Medulla oblongata (tissue), 1 donor: ENCODE results near the gene FAF2.
A peak's percentile ranks its signal among the peaks of the same experiment; 100 is the strongest.

Experiments
- DNase-seq: peaks from one replicate; pipeline ENCODE4 v3.0.0-alpha.2; 2015; ENCODE audit errors: extremely low spot score

Gene FAF2

DNA sequence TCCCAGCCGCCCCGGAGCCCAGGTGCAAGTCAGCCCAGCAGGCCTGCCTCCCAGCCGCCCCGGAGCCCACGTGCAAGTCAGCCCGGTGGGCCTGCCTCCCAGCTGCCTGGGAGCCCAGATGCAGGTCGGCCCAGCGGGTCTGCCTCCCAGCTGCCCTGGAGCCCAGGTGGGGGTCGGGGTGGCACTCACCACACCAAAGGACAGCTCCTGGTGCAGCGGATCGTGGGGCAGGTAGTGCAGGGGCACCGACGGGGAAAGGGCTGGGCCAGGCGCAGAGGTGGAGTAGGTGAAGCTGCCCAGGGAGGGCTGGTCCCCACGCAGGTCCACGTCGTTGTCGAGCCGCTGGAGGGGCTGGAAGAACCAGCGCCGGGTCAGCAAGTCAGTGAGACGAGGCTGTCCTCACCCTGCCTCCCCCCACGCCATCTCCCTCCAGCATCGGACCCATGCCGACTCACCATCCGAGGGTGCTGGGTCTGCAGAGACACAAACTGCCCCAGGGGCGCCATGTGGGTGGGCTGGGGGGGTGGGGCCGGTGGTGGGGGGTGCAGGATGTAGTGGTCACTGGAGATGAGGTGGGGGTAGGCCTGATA is 82.3 kb downstream of the FAF2 start:
- no peak for DNase-seq

DNA sequence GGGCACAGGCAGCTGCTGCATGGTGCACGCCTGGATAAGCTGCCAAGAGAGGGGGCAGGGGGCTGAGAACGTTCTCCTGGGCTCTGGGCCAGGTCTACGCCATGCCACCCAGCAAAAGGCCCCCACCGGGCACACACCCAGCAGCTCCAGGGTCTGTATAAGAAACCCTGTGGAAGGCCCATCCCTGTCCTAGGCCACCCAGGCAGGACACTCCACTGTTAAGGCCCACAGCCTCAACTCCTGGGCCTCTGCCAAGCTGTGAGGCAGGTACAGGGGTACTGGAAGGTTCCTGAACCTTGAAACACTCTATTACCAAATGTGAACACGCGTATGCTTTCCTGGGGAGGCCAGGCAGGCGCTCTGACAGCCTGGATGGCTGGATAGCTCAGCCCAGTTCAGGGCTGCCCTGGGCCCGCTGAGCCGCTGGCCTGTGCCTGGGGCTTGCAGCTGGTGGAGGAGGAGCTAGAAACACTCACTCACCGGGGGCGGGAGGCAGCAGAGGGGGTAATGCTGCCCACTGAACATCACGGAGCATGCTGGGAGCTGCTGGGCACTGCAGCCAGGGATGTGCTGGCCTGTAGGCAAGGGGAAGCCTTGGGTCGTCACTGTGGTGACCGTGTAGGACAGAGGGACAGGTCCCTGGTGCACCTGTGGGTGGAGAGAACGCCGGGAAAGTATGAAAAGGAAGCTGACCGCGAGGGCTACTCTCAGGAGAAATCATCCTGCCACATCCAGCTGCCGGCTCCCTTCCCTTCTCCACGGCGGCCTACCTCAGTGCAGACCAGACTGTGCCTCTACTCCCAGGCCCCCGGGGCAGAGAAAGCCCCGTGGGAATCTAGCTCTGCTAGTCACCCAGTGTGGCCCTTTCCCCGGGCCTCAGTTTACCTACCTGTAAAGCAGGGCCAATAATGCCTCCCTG is 83.1 kb downstream of the FAF2 start:
- DNase-seq: peak; percentile 89

DNA sequence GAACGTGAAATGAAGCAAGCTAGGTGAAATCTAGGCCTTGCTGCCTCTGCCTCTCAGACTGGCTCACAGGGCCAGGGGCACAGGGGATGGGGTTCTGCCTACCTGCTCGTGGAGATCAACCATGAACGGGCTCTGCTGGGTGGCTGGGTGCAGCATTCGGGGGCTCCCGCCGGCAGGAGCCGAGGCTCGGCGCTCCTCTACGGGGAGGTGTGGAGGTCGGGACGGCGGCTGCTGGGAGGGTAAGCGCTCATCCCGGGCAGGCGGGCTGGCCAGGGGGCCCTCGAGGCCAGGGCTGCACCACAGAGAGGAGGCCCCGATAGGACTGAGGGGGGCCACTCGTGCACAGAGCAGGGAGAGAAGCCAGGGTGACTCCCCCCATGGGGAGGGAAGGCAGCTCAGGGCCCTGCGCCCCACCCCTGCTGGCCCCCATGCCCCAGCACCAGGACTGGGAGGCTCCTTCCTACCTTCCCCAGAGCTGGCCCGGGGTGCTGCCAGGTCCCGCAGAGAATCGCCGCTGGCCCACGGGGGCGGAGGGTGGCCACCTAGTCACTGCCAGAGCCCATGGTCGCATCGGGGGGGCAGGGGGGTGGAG is 83.8 kb downstream of the FAF2 start:
- no peak for DNase-seq

DNA sequence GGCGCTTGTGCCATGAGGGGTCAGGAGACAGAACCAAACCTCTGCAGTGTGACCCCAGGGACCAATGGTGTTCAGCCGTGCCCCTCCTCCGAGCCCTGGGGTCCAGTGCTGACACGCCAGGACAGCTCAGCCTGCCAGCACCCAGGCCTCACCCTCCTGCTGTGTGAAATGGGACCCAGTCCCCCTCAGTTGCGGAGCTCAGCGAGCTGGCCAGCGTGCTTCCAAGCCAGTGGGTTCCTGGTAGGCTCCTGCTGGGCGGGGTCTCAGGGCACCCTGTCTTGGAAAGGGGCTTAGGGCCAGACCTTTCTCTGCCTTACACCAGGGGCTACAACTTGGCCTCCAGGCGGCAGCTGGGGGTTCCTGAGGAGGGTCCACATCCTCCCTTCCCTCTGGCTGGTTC is 84.6 kb downstream of the FAF2 start:
- no peak for DNase-seq

DNA sequence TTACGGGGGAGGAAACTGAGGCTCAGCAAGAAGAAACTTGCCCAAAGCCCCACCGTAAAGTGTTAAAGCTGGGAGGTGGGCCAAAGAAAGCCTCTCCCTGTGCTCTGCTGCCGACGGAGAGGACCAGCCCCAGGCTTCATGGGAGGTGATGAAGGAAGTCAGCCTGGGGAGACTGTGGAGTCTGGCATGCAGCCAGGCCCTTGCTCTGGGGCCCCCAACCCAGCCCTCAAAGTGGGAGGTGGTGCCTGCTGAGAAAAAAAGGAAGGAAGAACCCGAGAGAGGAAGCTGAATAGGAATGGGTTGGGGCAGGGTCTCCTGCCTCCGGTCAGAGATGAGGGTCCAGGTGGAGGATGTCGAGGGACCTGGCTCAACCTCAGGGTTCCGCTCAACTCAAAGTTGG is 85.2 kb downstream of the FAF2 start:
- peak; percentile 69 for DNase-seq

GRCh38 chr5:176533894-176534611 is 85.9 kb downstream of the FAF2 start:
- DNase-seq: no peak

- no peak for DNase-seq
Observed at GRCh38 chr5:176534640-176535039, 86.5 kb downstream of the FAF2 start.

GRCh38 chr5:176535101-176535663 is 87.0 kb downstream of the FAF2 start:
- peak; percentile 57 for DNase-seq

DNA sequence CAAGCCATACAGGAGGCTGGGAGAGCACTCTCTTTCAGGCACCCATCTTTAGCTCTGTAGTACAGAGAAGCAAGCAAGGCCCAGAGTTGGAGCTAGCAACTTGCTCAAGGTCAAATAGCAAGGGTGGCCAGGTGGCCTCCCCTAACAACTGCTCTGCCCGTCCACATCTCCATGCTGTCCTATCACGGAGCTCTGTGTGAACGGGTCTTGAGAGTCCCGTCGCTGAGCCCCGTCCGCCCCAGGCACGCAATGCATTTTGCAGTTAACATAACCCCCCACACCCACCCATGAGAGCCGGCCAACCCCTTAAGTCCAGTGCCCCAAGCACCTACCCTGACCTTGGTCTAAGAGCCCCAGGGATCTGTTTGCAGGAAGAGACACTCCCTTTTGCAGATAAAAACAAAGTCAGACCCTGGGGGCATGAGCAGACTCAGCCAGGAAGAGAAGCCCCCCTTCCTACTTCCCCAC is 87.5 kb downstream of the FAF2 start:
- no peak for DNase-seq

GRCh38 chr5:176536132-176536901 is 88.1 kb downstream of the FAF2 start:
- peak; percentile 88 for DNase-seq

- DNase-seq: peak; percentile 98
Observed at GRCh38 chr5:176536902-176537553, 88.8 kb downstream of the FAF2 start, which contains the start of gene RNF44. Gene RNF44, minus strand, starts transcription at chr5:176537402. Its CDS starts 4,930 bp downstream, at chr5:176532472.

GRCh38 chr5:176537554-176538229 is 89.5 kb downstream of the FAF2 start:
- peak; percentile 99 for DNase-seq

DNA sequence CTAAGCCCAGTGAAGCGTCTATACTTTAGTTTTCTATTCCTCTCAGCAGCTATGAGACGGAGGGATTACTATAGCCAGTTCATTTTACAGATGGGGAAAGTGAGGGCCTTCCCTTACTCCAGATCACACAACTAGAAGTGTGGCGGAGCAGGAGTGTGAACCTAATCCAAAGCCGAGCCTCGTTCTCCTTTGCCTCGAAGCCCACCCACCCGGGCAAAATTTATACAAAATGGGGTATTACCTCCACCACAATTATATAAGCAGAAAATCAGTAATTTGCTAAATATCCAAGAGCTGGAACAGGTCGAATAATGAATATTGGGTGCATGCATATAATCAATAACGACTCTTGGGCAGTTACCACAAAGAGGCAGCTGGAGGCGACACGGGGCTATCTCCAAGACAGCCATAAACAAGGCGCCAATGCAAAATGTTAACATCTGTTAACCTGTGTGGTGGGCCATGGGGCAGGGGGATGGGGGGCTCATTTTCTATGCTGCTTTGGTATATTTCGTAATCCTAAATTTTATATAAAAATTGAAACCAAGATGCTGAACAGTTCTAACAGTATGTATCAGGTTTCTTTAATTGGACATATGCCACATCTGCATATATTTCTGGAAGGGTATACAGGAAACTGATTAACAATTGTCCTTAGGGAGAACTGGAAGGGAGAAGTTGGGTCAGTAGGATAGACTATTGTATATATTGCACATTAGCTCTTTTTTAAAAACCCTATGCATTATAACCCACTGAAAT is 90.2 kb downstream of the FAF2 start:
- no peak for DNase-seq

DNA sequence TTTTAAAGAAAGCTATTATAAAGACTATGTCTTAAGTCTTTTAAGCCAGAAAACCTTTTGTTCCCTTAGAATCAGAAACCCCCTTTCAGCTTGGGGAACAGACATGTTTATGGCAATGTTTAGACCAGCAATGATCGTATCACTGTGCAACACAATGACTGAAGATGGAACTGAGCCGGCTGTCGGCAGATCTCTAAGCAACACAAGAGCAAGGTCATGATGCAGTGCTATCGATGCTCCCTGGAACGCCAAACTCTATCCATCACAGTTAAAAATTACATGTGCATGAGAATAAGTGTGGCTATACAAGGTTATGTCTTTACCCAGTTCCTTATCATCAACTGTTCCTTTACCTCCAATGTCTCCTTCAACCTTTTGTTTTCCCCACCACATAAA is 90.8 kb downstream of the FAF2 start:
- no peak for DNase-seq

DNA sequence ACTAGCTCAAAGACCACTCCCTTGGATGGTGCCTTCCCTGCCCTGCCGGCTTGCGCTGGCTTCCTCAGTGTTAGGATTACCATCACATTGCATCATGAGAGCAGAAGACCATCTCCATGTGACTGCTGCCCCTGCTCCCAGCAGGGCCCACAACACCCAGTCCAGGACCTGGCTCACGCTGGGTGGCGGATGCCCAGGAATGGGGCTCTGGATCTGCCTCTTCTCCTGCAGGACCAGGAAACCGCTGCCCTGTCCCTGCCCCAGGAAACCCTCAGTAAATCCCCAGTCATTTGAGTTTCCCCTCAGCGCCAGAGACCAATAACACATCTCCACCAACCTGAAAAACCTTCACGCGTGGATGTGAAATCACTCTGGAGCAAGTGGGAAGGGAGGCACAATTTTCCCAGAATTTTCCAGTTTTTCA is 92.3 kb downstream of the FAF2 start:
- no peak for DNase-seq

DNA sequence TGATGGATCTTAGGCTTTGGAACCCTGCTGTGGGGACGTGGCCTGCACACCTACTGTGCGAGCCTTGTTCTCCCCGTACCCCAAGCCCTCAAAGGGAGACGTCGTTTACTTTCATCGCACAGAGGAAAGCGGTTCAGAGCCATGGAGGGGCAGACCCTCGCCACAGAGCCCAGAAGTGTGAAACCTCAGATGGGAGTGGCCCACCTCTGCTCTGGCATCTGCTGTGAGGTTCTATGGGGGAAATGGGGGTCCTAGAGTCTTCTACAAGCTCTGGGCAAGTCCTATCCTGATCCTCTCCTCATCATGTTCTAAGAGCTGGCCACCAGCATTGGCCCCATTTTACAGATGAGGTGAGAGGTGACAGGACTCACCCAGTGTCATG is 92.8 kb downstream of the FAF2 start:
- DNase-seq: no peak

DNA sequence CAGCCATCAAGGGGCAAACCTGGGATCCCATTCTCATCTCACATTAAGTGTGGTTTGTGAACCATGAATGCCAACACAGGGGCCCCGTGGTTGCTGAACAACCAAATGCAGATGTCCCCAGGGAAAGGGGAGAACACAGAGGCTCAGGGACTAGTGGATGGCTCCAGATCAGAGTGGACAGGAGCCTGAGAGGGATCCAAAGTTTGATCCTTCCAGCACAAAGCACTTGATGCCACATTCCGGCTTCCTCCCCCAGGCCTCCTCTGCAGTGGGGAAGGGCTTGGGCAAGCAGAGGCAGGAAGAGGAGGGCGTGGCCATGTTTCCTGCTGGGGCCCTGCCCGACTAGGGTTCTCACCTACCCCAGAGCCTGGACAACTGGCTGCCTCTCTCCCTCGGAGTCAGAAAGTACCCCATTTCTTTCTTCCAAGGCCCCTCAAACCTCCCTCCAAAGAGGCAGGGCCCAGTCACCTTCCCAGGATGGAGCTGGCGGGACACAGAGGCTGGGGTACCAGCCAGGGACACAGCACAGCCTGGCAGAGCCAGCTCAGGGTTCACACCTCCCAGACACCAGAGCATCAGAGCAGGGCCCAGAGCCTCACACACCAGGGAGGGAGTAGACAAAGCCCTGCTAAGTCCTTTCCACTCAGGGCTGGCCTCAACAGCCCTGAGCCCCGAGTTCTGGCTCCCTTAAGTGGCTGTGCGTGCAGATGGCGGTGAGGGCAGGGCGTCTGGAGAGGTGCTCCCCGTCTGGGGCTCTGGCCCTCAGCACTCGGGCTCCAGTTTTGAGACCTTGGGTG is 93.4 kb downstream of the FAF2 start:
- peak; percentile 21 for DNase-seq

DNA sequence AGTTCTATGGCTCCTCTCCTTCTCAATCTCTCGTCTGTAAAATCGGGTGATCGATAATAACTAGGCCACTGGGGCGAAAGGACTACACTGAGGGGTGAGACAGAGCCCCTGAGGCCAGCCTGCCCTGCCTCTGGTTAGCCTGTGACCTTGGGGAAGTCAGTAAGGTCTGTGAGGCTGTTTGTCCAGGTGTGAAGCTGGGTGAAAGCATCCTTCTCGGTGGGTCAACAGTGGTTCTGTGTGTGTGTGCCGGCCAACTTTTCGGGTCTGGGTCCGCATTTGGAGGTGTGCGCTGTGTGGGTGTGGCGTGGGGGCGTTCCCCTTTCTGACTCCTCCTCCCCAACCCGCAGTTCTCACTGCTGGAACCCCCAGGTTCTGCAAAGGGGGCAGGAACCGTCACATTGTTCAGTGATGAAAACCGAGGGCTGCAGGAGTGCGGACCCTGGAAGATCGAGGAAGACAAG is 94.0 kb downstream of the FAF2 start:
- no peak for DNase-seq
